ENCODE data around the gene FBXO27. TPM values are rescaled to one million over a fixed set of nuclear protein-coding genes. Genes with fewer than 3 reads are reported as not detected.

FBXO27 gene
- total and polyA plus RNA-seq, 4 donors, result 6.4 to 39.1 (median 20.7) TPM

DNA sequence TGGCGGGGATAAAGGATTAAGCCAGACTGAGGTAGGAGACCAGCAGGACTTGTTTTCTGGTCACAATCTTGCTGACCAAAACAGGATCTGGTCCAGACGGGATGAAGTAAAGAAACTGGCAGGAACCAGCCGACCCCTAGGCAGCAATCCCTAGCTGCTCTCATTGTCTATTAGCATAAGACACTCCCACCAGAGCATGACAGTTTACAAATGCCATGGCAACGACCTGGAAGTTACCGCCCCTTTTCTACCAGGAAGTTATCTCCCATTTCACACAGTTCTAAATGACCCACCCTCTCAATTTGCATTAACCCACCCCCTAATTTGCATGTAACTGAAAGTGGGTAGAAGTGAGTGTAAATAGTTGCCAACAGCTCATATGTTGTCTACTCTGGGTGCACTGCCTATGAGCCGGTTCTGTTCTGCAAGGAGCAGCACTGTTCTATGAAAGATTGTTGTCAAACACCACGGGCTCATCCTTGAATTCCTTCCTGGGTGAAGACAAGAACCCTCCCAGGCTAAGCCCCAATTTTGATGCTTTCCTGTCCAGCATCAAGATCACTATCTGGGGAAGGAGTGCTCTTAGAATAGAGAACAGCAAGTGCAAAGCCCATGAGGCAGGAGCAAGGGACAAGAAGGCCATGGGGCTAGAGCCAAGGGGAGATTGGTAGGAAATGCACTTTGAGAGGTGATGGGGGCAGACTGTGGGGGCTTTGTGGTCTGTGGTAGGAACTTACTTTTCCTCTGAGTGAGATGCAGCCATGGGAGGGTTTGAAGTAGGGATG, 13.9 kb upstream of the FBXO27 start:
- WGBS (ENCODE audit: insufficient coverage), result 81% methylated on average over 5 of the region's 7 CpGs

DNA sequence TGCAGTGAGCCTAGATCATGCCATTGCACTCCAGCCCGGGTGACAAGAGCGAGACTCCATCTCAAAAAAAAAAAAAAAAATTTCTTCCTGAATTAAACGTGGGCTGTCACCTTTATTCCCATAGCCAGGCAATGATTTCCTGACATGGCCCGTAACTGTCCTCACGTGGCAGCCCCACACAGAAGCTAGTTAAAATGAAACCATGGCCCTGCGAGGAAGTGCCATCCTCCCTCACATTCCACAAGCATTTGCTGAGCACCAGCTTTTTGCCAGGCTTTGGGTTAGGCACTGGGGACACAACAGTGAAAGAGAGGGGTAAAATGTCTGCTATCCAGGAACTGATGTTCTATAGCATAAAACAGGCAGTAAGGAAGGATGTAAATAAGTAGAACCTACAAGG, 13.2 kb upstream of the FBXO27 start:
- no peak for DNase-seq (ENCODE audit: low read depth in 4 of 6, low spot score in 6 of 6)
- peaks cover 2% of the 10 kb centered on the region for H3K27me3 ChIP-seq (ENCODE audit: control insufficient read depth, insufficient read depth, low read length)
- no peaks in the 10 kb centered on the region for H3K36me3 ChIP-seq (ENCODE audit: control insufficient read depth, insufficient read depth, low read length)
- no peak overlapping the region for H3K4me3 ChIP-seq (ENCODE audit: low read depth, low read length)
- 86% methylated on average over 5 of the region's 6 CpGs for WGBS (ENCODE audit: insufficient coverage)
- H3K4me1 ChIP-seq (ENCODE audit: control insufficient read depth, insufficient read depth, low read length), result no peaks in the 10 kb centered on the region
- H3K27ac ChIP-seq (ENCODE audit: low read depth, low read length), result no peak overlapping the region
- peaks cover 2% of the 10 kb centered on the region for H3K9me3 ChIP-seq (ENCODE audit: control insufficient read depth, insufficient read depth, low read length)

More for the DNA sequence above, 13.9 kb upstream of the FBXO27 start:
- Histone ChIP-seq H3K36me3 (ENCODE audit: control insufficient read depth, insufficient read depth, low read length) (no peaks in the 10 kb centered on the region), H3K4me3 (ENCODE audit: low read depth, low read length) (no peak overlapping the region), H3K27ac (ENCODE audit: low read depth, low read length) (no peak overlapping the region), H3K9me3 (ENCODE audit: control insufficient read depth, insufficient read depth, low read length) (peaks cover 2% of the 10 kb centered on the region), H3K27me3 (ENCODE audit: control insufficient read depth, insufficient read depth, low read length) (peaks cover 2% of the 10 kb centered on the region), H3K4me1 (ENCODE audit: control insufficient read depth, insufficient read depth, low read length) (no peaks in the 10 kb centered on the region)
- DNase-seq (ENCODE audit: low read depth in 4 of 6, low spot score in 6 of 6), result no peak

DNA sequence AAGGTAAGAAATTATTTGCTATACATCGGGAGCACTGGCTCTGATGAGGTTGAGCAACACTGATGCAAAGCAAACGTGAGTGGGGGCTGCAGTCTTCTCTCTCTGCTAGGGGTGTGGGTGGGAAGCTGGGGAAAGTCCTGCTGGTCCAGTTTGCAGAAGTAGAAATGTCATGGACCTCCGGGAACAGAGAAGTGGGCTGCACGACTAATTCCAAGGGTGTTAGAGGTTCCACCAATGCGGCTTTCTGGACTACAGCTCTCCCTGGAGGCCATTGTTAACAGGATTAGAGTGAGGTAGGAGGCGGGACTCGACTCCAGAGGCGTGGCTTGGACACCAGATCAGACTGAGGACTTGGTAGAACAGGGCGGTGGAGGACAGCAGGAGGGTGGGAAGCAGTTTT, 5.7 kb upstream of the FBXO27 start:
- Histone ChIP-seq H3K4me1 (ENCODE audit: control insufficient read depth, insufficient read depth, low read length) (peaks cover 2% of the 10 kb centered on the region), H3K36me3 (ENCODE audit: control insufficient read depth, insufficient read depth, low read length) (no peaks in the 10 kb centered on the region), H3K4me3 (ENCODE audit: low read depth, low read length) (no peak overlapping the region), H3K9me3 (ENCODE audit: control insufficient read depth, insufficient read depth, low read length) (no peaks in the 10 kb centered on the region), H3K27ac (ENCODE audit: low read depth, low read length) (no peak overlapping the region), H3K27me3 (ENCODE audit: control insufficient read depth, insufficient read depth, low read length) (no peaks in the 10 kb centered on the region)
- peak in 2 of 6 donors; percentile 7 to 17 for DNase-seq (ENCODE audit: low read depth in 4 of 6, low spot score in 6 of 6)
- WGBS (ENCODE audit: insufficient coverage), result 36% methylated on average over 8 of the region's 9 CpGs

DNA sequence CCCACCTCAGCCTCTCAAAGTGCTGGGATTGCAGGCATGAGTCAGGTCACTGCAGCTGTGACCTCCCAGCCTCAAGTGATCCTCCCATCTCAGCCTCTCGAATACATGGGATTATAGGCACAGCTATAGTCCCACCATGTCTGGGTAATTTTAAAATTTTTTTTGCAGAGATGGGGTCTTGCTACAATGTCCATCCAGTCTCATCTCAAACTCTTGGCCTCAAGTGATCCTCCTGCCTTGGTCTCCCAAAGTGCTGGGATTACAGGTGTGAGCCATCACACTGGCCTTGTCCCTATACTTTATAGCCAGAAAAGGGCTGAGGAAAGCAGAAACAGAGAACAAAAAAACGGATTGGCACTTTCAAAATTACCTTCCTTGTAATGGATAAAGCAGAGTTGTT, 4.8 kb upstream of the FBXO27 start:
- H3K9me3 ChIP-seq (ENCODE audit: control insufficient read depth, insufficient read depth, low read length), result no peaks in the 10 kb centered on the region
- H3K36me3 ChIP-seq (ENCODE audit: control insufficient read depth, insufficient read depth, low read length), result no peaks in the 10 kb centered on the region
- no peaks in the 10 kb centered on the region for H3K27me3 ChIP-seq (ENCODE audit: control insufficient read depth, insufficient read depth, low read length)
- peaks cover 10% of the 10 kb centered on the region for H3K4me1 ChIP-seq (ENCODE audit: control insufficient read depth, insufficient read depth, low read length)
- WGBS (ENCODE audit: insufficient coverage), result 60% methylated on average over 1 of the region's 2 CpGs
- DNase-seq (ENCODE audit: low read depth in 4 of 6, low spot score in 6 of 6), result no peak
- no peak overlapping the region for H3K27ac ChIP-seq (ENCODE audit: low read depth, low read length)
- H3K4me3 ChIP-seq (ENCODE audit: low read depth, low read length), result no peak overlapping the region

DNA sequence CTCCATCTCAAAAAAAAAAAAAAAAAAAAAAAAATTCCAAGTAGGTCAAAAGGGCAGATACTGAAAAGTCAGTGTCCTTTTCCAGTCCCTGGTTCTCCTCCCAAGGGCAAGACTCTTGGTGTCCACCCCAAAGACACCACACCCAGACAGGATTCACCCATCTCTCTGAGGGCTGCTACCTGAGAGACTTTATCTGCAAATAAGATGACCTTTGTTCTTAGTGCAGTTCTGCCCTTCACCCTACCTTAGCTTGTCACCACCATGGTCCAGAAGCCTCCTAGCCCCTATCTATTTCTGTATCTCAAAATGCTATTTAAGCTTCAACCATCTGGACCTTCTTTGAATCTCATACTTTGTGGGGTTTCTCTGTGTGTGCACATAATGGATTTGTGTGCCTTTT, 4.2 kb upstream of the FBXO27 start:
- H3K9me3 ChIP-seq (ENCODE audit: control insufficient read depth, insufficient read depth, low read length), result no peaks in the 10 kb centered on the region
- H3K27me3 ChIP-seq (ENCODE audit: control insufficient read depth, insufficient read depth, low read length), result no peaks in the 10 kb centered on the region
- no peak for DNase-seq (ENCODE audit: low read depth in 4 of 6, low spot score in 6 of 6)
- H3K36me3 ChIP-seq (ENCODE audit: control insufficient read depth, insufficient read depth, low read length), result no peaks in the 10 kb centered on the region
- H3K27ac ChIP-seq (ENCODE audit: low read depth, low read length), result no peak overlapping the region
- H3K4me1 ChIP-seq (ENCODE audit: control insufficient read depth, insufficient read depth, low read length), result peaks cover 10% of the 10 kb centered on the region
- H3K4me3 ChIP-seq (ENCODE audit: low read depth, low read length), result no peak overlapping the region

DNA sequence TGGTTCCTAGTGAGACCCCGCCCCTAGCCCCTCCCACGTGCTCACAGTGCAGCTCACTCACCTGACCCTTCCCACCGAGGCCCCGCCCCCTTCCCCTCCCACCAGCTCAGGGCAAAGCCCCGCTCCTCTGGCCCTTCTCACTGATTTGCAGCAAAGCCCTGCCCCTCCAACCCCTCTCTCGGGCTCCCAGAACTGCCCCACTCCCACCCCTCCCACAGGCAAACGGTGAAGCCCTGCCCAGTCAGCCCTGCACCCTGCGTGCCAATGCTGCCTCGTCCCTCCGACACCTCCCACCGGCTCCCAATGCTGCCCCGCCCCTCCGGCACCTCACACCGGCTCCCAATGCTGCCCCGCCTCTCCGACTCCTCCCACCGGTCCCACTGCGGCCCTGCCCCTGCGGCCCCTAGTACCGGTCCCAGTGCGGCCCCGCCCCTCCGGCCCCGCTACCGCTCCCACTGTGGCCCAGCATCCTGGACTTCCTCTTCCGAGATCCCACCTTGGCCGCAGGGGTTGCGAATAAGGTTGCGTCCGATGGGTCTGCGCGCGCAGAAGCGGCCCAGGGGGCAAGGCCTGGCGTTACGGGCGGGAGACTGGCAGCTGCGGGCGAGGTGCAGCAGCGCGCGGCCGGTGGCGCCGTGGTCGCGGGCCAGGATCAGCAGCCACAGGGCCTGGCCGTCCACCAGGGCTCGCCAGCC, 834 bp downstream of the FBXO27 start:
- DNase-seq (ENCODE audit: low read depth in 4 of 6, low spot score in 6 of 6), result peak in 5 of 6 donors; percentile 38 to 91 (median 54)
- no peaks in the 10 kb centered on the region for H3K27me3 ChIP-seq (ENCODE audit: control insufficient read depth, insufficient read depth, low read length)
- peaks cover 17% of the 10 kb centered on the region for H3K4me1 ChIP-seq (ENCODE audit: control insufficient read depth, insufficient read depth, low read length)
- WGBS (ENCODE audit: insufficient coverage), result 0% methylated on average over 45 of the region's 49 CpGs
- H3K36me3 ChIP-seq (ENCODE audit: control insufficient read depth, insufficient read depth, low read length), result peaks cover 32% of the 10 kb centered on the region
- peak overlapping the region; percentile 46 for H3K4me3 ChIP-seq (ENCODE audit: low read depth, low read length)
- no peaks in the 10 kb centered on the region for H3K9me3 ChIP-seq (ENCODE audit: control insufficient read depth, insufficient read depth, low read length)
- H3K27ac ChIP-seq (ENCODE audit: low read depth, low read length), result no peak overlapping the region

DNA sequence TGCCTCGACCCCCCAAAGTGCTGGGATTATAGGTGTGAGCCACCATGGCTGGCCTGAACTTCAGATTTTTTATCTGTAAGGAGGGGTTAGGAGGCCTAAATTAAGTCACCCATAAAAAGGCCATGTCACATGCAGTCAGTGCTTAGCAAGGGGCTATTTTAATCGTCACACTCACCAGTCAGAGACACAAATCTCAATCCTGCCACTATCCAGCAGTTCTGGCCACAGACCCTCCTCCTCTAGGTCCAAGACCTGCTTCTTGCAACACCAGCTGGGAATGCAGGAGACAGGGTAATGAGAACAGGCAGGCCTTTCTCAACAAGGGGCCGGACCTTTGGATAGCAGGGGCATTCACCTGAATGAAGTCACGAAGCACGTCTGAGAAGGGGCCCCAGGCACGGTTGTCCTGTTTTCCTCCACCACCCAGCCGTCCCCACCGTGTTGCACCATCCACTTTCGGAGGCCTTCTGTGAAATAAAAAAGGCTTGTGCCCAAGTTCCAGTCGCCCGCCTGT, 1.4 kb downstream of the FBXO27 start:
- peaks cover 38% of the 10 kb centered on the region for H3K36me3 ChIP-seq (ENCODE audit: control insufficient read depth, insufficient read depth, low read length)
- WGBS (ENCODE audit: insufficient coverage), result 37% methylated on average over 8 of the region's 11 CpGs
- H3K27me3 ChIP-seq (ENCODE audit: control insufficient read depth, insufficient read depth, low read length), result no peaks in the 10 kb centered on the region
- peaks cover 17% of the 10 kb centered on the region for H3K4me1 ChIP-seq (ENCODE audit: control insufficient read depth, insufficient read depth, low read length)
- H3K27ac ChIP-seq (ENCODE audit: low read depth, low read length), result no peak overlapping the region
- DNase-seq (ENCODE audit: low read depth in 4 of 6, low spot score in 6 of 6), result peak in 1 of 6 donors; percentile 0
- no peaks in the 10 kb centered on the region for H3K9me3 ChIP-seq (ENCODE audit: control insufficient read depth, insufficient read depth, low read length)
- H3K4me3 ChIP-seq (ENCODE audit: low read depth, low read length), result no peak overlapping the region

DNA sequence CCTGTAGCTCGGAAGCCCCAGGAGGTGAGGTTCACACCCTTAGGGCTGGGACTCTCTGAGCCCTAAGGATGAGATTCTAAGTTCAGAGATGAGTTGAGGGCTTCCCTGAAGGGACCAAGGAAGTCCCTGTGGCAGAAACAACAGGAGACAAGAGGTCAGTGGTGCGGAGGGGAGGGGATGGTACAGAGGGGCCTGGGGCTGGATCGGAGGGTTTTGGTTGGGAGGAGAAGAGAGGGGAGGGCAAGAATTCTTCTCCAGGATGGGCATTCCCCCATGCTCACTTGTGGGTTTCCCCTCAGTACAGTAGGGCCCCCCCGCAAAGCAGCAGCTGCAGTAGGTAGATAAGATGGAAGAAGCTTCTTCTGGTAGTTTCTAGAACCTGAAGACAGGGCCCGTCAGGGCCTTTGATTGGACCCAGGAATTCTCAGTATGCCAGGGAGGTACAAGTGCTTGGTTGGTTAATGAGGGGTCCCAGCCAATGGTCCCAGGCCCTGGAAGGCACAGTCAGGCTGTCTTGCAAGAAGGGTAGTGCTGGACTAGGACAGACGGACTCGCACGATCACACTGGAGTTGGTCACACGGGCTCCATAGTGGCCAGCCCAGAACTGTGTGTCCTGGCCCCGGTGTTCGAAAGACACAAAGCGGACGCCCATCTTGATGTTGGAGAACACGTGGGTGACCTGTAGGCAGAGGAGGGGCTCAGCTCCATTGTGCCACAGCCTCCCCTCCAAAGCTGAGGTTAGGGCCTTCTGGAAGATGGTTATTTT, 7.3 kb downstream of the FBXO27 start:
- 93% methylated on average over 13 of the region's 14 CpGs for WGBS (ENCODE audit: insufficient coverage)
- H3K4me3 ChIP-seq (ENCODE audit: low read depth, low read length), result no peak overlapping the region
- H3K27me3 ChIP-seq (ENCODE audit: control insufficient read depth, insufficient read depth, low read length), result no peaks in the 10 kb centered on the region
- H3K36me3 ChIP-seq (ENCODE audit: control insufficient read depth, insufficient read depth, low read length), result peaks cover 55% of the 10 kb centered on the region
- DNase-seq (ENCODE audit: low read depth in 4 of 6, low spot score in 6 of 6), result no peak
- H3K27ac ChIP-seq (ENCODE audit: low read depth, low read length), result no peak overlapping the region
- H3K9me3 ChIP-seq (ENCODE audit: control insufficient read depth, insufficient read depth, low read length), result no peaks in the 10 kb centered on the region
- no peaks in the 10 kb centered on the region for H3K4me1 ChIP-seq (ENCODE audit: control insufficient read depth, insufficient read depth, low read length)

DNA sequence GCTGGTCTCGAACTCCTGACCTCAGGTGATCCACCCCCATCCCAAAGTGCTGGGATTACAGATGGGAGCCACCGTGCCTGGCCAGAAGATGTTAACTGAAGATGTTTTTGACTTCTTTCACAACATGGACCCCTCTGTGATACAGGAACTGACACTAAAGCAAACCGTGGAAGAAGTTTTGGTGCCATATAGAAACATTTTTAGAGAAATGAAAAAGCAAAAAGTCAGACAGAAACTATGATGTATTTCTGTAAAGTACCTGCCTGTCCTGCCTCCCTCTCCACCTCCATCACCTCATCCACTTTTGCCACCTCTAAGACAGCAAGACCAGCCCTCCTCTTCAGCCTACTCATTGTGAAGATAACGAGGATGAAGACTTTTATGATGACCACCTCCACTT, 11.3 kb downstream of the FBXO27 start:
- Histone ChIP-seq H3K4me1 (ENCODE audit: control insufficient read depth, insufficient read depth, low read length) (no peaks in the 10 kb centered on the region), H3K27me3 (ENCODE audit: control insufficient read depth, insufficient read depth, low read length) (no peaks in the 10 kb centered on the region), H3K27ac (ENCODE audit: low read depth, low read length) (no peak overlapping the region), H3K4me3 (ENCODE audit: low read depth, low read length) (no peak overlapping the region), H3K9me3 (ENCODE audit: control insufficient read depth, insufficient read depth, low read length) (no peaks in the 10 kb centered on the region), H3K36me3 (ENCODE audit: control insufficient read depth, insufficient read depth, low read length) (peaks cover 24% of the 10 kb centered on the region)
- 100% methylated on average over 1 of the region's 4 CpGs for WGBS (ENCODE audit: insufficient coverage)
- no peak for DNase-seq (ENCODE audit: low read depth in 4 of 6, low spot score in 6 of 6)
